Measurements from ENCODE around the gene MYLK4.

- no peak for TF ChIP-seq YY1 (IDR thresholded peaks at IDR 0.05; ENCODE audit: insufficient read depth, insufficient read length)
- TF ChIP-seq ZNF274 (IDR thresholded peaks at IDR 0.05; ENCODE audit: low read depth, low read length), result no peak
- TF ChIP-seq SUZ12 (IDR thresholded peaks at IDR 0.05; ENCODE audit: extremely low read depth, insufficient read depth, insufficient read length), result no peak
Observed at GRCh38 chr6:2765896-2766766, 15.4 kb upstream of the MYLK4 start.

Data from NT2/D1 (cell line).